WTC11 (cell line): ENCODE results near the gene KIF3A. TPM values are rescaled to one million over a fixed set of nuclear protein-coding genes. Genes with fewer than 3 reads are reported as not detected.

Source experiments
- ATAC-seq: fragments of 200-7000 bp; cut with Tn5 transposase; 2 replicates; pipeline ENCODE4 v1.10.0; 2021; ENCODE audit warnings: mild to moderate bottlenecking, moderate library complexity
- CTCF ChIA-PET: fragments of 300-600 bp; sonication (Branson Sonifier 250); formaldehyde crosslinking; loops from one replicate; lab custom pipeline; 2021; ENCODE audit warnings: antibody characterized with exemption; lab: Charles Lee
- POLR2A ChIA-PET: fragments of 350-600 bp; sonication (Branson Sonifier 250); formaldehyde crosslinking; loops from one replicate; lab custom pipeline; 2021; ENCODE audit warnings: antibody characterized with exemption; lab: Charles Lee
- DNase-seq: peaks from one replicate; pipeline ENCODE4 v3.0.0; 2021; ENCODE audit warnings: low spot score
- H3K27ac Mint-ChIP-seq: 2 replicates; pipeline ENCODE4 v1.8.0; 2021; ENCODE audit warnings: mixed read lengths
- H3K27me3 Mint-ChIP-seq: 2 replicates; pipeline ENCODE4 v1.8.0; 2021; ENCODE audit warnings: low read depth, mild to moderate bottlenecking, moderate library complexity, mixed read lengths
- H3K36me3 Mint-ChIP-seq: 2 replicates; pipeline ENCODE4 v1.8.0; 2021; ENCODE audit warnings: mixed read lengths
- H3K4me1 Mint-ChIP-seq: 2 replicates; pipeline ENCODE4 v1.8.0; 2022; ENCODE audit warnings: mixed read lengths
- H3K4me3 Mint-ChIP-seq: 2 replicates; pipeline ENCODE4 v1.8.0; 2021; ENCODE audit warnings: mild to moderate bottlenecking, moderate library complexity, mixed read lengths
- H3K9me3 Mint-ChIP-seq: 2 replicates; pipeline ENCODE4 v1.8.0; 2021; ENCODE audit warnings: mixed read lengths
- ATF1 ChIP-seq: sonication (generic); formaldehyde crosslinking; IDR thresholded peaks from 2 replicates; pipeline ENCODE4 v1.8.1; 2023; ENCODE audit warnings: mild to moderate bottlenecking, moderate library complexity, missing genetic modification reagents
- CREM ChIP-seq: sonication (generic); formaldehyde crosslinking; IDR thresholded peaks from 2 replicates; pipeline ENCODE4 v1.8.1; 2022; ENCODE audit warnings: mild to moderate bottlenecking, missing genetic modification reagents, moderate library complexity
- EMX1 ChIP-seq: fragments of 250-450 bp; sonication (Bioruptor Pico); IDR thresholded peaks from 2 replicates; pipeline ENCODE4 v1.8.0; 2021; ENCODE audit warnings: mild to moderate bottlenecking
- ERG ChIP-seq: fragments of 250-450 bp; sonication (Bioruptor Pico); IDR thresholded peaks from 2 replicates; pipeline ENCODE4 v1.8.0; 2021; ENCODE audit warnings: mild to moderate bottlenecking
- FOXK1 ChIP-seq: sonication (generic); formaldehyde crosslinking; IDR thresholded peaks from 2 replicates; pipeline ENCODE4 v1.8.0; 2022; ENCODE audit warnings: mild to moderate bottlenecking, moderate library complexity, missing genetic modification reagents
- FOXP1 ChIP-seq: sonication (generic); formaldehyde crosslinking; IDR thresholded peaks from 2 replicates; pipeline ENCODE4 v1.8.0; 2022; ENCODE audit warnings: missing genetic modification reagents, mild to moderate bottlenecking, moderate library complexity, borderline replicate concordance
- HMGXB4 ChIP-seq: sonication (generic); formaldehyde crosslinking; IDR thresholded peaks from 2 replicates; pipeline ENCODE4 v1.8.1; 2023; ENCODE audit warnings: mild to moderate bottlenecking, moderate library complexity, missing genetic modification reagents
- IRF1 ChIP-seq: sonication (generic); formaldehyde crosslinking; IDR thresholded peaks from 2 replicates; pipeline ENCODE4 v1.8.0; 2023; ENCODE audit warnings: missing genetic modification reagents
- JAZF1 ChIP-seq: fragments of 250-450 bp; sonication (Bioruptor Pico); IDR thresholded peaks from 2 replicates; pipeline ENCODE4 v1.9.0; 2021; ENCODE audit warnings: moderate library complexity, mild to moderate bottlenecking, inconsistent platforms
- MYBL2 ChIP-seq: sonication (generic); formaldehyde crosslinking; IDR thresholded peaks from 2 replicates; pipeline ENCODE4 v1.8.1; 2023; ENCODE audit warnings: mild to moderate bottlenecking, moderate library complexity, missing genetic modification reagents
- NFE2L1 ChIP-seq: sonication (generic); formaldehyde crosslinking; IDR thresholded peaks from 2 replicates; pipeline ENCODE4 v1.8.1; 2023; ENCODE audit warnings: missing genetic modification reagents
- NFYB ChIP-seq: sonication (generic); formaldehyde crosslinking; conservative IDR thresholded peaks from 2 replicates; pipeline ENCODE4 v1.8.0; 2022; ENCODE audit warnings: low read depth, missing genetic modification reagents
- RORB ChIP-seq: fragments of 250-450 bp; sonication (Bioruptor Pico); IDR thresholded peaks from 2 replicates; pipeline ENCODE4 v1.9.0; 2021; ENCODE audit warnings: mild to moderate bottlenecking
- SMAD3 ChIP-seq: sonication (generic); formaldehyde crosslinking; IDR thresholded peaks from 2 replicates; pipeline ENCODE4 v1.8.0; 2022; ENCODE audit warnings: missing genetic modification reagents, mild to moderate bottlenecking, borderline replicate concordance
- SP1 ChIP-seq: sonication (generic); formaldehyde crosslinking; conservative IDR thresholded peaks from 2 replicates; pipeline ENCODE4 v1.8.1; 2022; ENCODE audit warnings: missing genetic modification reagents
- TEAD1 ChIP-seq: sonication (generic); formaldehyde crosslinking; IDR thresholded peaks from 2 replicates; pipeline ENCODE4 v1.8.0; 2022; ENCODE audit warnings: mild to moderate bottlenecking, missing genetic modification reagents
- TEAD4 ChIP-seq: sonication (generic); formaldehyde crosslinking; IDR thresholded peaks from 2 replicates; pipeline ENCODE4 v1.8.0; 2022; ENCODE audit warnings: mild to moderate bottlenecking, missing genetic modification reagents
- TP53 ChIP-seq: sonication (generic); formaldehyde crosslinking; IDR thresholded peaks from 2 replicates; pipeline ENCODE4 v1.8.1; 2023; ENCODE audit warnings: mild to moderate bottlenecking, missing genetic modification reagents
- ZBTB21 ChIP-seq: sonication (generic); formaldehyde crosslinking; IDR thresholded peaks from 2 replicates; pipeline ENCODE4 v1.8.1; 2023; ENCODE audit warnings: mild to moderate bottlenecking, missing genetic modification reagents, borderline replicate concordance
- ZNF121 ChIP-seq: sonication (generic); formaldehyde crosslinking; IDR thresholded peaks from 2 replicates; pipeline ENCODE4 v1.8.0; 2023; ENCODE audit warnings: missing genetic modification reagents
- ZNF138 ChIP-seq: sonication (generic); formaldehyde crosslinking; conservative IDR thresholded peaks from 2 replicates; pipeline ENCODE4 v1.8.1; 2022; ENCODE audit warnings: mild to moderate bottlenecking, moderate library complexity, missing genetic modification reagents
- ZNF317 ChIP-seq: sonication (generic); formaldehyde crosslinking; IDR thresholded peaks from 2 replicates; pipeline ENCODE4 v1.8.1; 2023; ENCODE audit warnings: low read depth, mild to moderate bottlenecking, moderate library complexity, missing genetic modification reagents, borderline replicate concordance
- ZNF423 ChIP-seq: fragments of 250-450 bp; sonication (Bioruptor Pico); IDR thresholded peaks from 2 replicates; pipeline ENCODE4 v2.1.2; 2022; ENCODE audit warnings: mild to moderate bottlenecking, moderate library complexity
- total RNA-seq: library from RNA; stranded (reverse); gene quantifications from 3 replicates; pipeline ENCODE4 v1.2.3, GENCODE V29; 2021

The KIF3A gene
- total RNA-seq, 1 experiment from 2014 or later: 10.1 TPM

- no peak for TF ChIP-seq ERG (CRISPR knock-in tag)
- no peak for TF ChIP-seq RORB (CRISPR knock-in tag)
- TF ChIP-seq ZBTB21 (CRISPR knock-in tag): no peak
- no peak for TF ChIP-seq EMX1 (CRISPR knock-in tag)
- TF ChIP-seq ZNF317: peak; percentile 22; the same call in 1 of the 2 replicates
Measured at GRCh38 chr5:132747616-132748440, 10.5 kb upstream of the KIF3A start (continued).

GRCh38 chr5:132746954-132747615 is 9.7 kb upstream of the KIF3A start, which contains the start of gene CCNI2:
TSS of gene CCNI2 (plus strand) at chr5:132747426. CDS start at chr5:132747496, 70 bp downstream.
- peaks cover 66% of the 10 kb centered on the region for H3K27me3 Mint-ChIP-seq
- peaks cover 4% of the 10 kb centered on the region; the same call in 1 of the 2 replicates for H3K4me1 Mint-ChIP-seq
- no peak within 1 kb of the TSS for H3K27ac Mint-ChIP-seq
- H3K36me3 Mint-ChIP-seq: no peaks in the 10 kb centered on the region
- peak within 1 kb of the TSS; percentile 59 for H3K4me3 Mint-ChIP-seq
- ChIA-PET POLR2A (interaction anchor here (1.1 to 1.4 kb wide), 3 partner anchors 9 to 119 kb away, joined by 5 to 8 read pairs (median 6); partner anchors contain the start of genes GDF9, KIF3A and UQCRQ), CTCF (interaction anchor here (0.6 to 2.5 kb wide), 25 partner anchors 10 to 361 kb away, joined by 3 to 50 read pairs (median 4); partner anchors contain the start of genes GDF9, KIF3A, SEPTIN8 and SOWAHA)
- no peaks in the 10 kb centered on the region; the same call in 1 of the 2 replicates for H3K9me3 Mint-ChIP-seq
- ATAC-seq: peak; percentile 81
- TF ChIP-seq SP1 (CRISPR knock-in tag) (peak; percentile 31), ATF1 (no peak), HMGXB4 (CRISPR knock-in tag) (peak; percentile 58), MYBL2 (peak; percentile 48), ZNF423 (peak; percentile 87), FOXK1 (peak; percentile 21; the same call in 1 of the 2 replicates), NFE2L1 (no peak)
- DNase-seq: peak; percentile 73

GRCh38 chr5:132746592-132746953 is 9.2 kb upstream of the KIF3A start:
- Mint-ChIP-seq H3K27me3 (peaks cover 70% of the 10 kb centered on the region), H3K4me1 (peaks cover 4% of the 10 kb centered on the region; the same call in 1 of the 2 replicates), H3K36me3 (no peaks in the 10 kb centered on the region), H3K27ac (no peak overlapping the region), H3K9me3 (no peaks in the 10 kb centered on the region; the same call in 1 of the 2 replicates), H3K4me3 (peak overlapping the region; percentile 59)
- POLR2A ChIA-PET: interaction anchor here (0.5 to 1.4 kb wide), 3 partner anchors 9 to 120 kb away, joined by 3 to 8 read pairs (median 6); partner anchors contain the start of genes GDF9, KIF3A and UQCRQ
- no peak for DNase-seq
- TF ChIP-seq IRF1 (CRISPR knock-in tag) (no peak), ZNF121 (peak; percentile 71; the same call in 1 of the 2 replicates)
- ATAC-seq: no peak
- CTCF ChIA-PET: interaction anchor here (0.6 to 2.5 kb wide), 11 partner anchors 9 to 220 kb away, joined by 3 to 50 read pairs (median 12); partner anchors contain the start of genes GDF9, KIF3A, SOWAHA and UQCRQ

- TF ChIP-seq SP1 (CRISPR knock-in tag): no peak
- no peak for TF ChIP-seq TP53
- TF ChIP-seq NFYB (CRISPR knock-in tag): no peak
- no peak for TF ChIP-seq CREM (CRISPR knock-in tag)
- TF ChIP-seq ZNF138 (CRISPR knock-in tag): no peak
- TF ChIP-seq SMAD3 (CRISPR knock-in tag): no peak
- TF ChIP-seq ZNF121: no peak
- TF ChIP-seq JAZF1: no peak
- no peak for TF ChIP-seq HMGXB4 (CRISPR knock-in tag)
- no peak for TF ChIP-seq FOXP1 (CRISPR knock-in tag)
- no peak for TF ChIP-seq ATF1
- TF ChIP-seq TEAD1 (CRISPR knock-in tag): no peak
- no peak for TF ChIP-seq TEAD4 (CRISPR knock-in tag)
- Mint-ChIP-seq H3K36me3 (no peaks in the 10 kb centered on the region), H3K27me3 (peaks cover 58% of the 10 kb centered on the region), H3K9me3 (no peaks in the 10 kb centered on the region; the same call in 1 of the 2 replicates), H3K4me1 (peaks cover 4% of the 10 kb centered on the region; the same call in 1 of the 2 replicates), H3K4me3 (no peak overlapping the region), H3K27ac (no peak overlapping the region)
- ChIA-PET POLR2A (no interaction called here), CTCF (no interaction called here)
- DNase-seq (no peak), ATAC-seq (no peak)
Measured at GRCh38 chr5:132744659-132745058, 7.3 kb upstream of the KIF3A start.
